ENCODE measurements around the gene TNIP1. TPM values are rescaled to one million over a fixed set of nuclear protein-coding genes. Genes with fewer than 3 reads are reported as not detected.
A peak's percentile ranks its signal among the peaks of the same experiment; 100 is the strongest.

TNIP1 gene
- polyA plus RNA-seq, 1 experiment, result 42.6 TPM

DNA sequence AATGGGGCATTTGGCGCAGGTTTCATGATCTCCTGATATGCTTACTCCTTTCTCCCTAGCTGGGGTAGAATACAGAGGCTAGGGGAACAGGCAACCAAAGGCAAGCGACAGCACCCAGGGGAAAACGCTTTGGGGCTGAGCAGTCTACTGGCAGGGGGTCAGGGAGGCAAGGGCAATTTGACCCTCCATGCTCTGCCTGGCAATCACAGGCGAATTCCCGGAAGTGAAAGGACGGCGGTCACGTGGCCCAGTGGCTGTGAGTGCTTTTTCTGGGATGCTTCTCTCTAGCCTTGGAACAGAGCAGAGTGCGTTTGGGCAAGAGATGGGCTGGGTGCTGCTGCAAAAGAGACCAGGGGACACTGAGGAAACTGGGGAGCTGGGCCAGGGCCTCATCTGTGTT lies 54.7 kb downstream of the TNIP1 start:
- no peaks in the 10 kb centered on the region for H3K9me3 ChIP-seq (ENCODE audit: control insufficient read depth, insufficient read depth, low read length)
- CTCF ChIA-PET, result interaction anchor here (0.7 to 1.2 kb wide), 4 partner anchors 22 to 225 kb away, joined by 3 to 5 read pairs (median 4); no protein-coding TSS in a partner anchor
- H3K27me3 ChIP-seq (ENCODE audit: control insufficient read depth, insufficient read depth, low read length), result no peaks in the 10 kb centered on the region
- H3K27ac ChIP-seq (ENCODE audit: low read depth, low read length), result no peak overlapping the region
- TF ChIP-seq, protein P1, sequence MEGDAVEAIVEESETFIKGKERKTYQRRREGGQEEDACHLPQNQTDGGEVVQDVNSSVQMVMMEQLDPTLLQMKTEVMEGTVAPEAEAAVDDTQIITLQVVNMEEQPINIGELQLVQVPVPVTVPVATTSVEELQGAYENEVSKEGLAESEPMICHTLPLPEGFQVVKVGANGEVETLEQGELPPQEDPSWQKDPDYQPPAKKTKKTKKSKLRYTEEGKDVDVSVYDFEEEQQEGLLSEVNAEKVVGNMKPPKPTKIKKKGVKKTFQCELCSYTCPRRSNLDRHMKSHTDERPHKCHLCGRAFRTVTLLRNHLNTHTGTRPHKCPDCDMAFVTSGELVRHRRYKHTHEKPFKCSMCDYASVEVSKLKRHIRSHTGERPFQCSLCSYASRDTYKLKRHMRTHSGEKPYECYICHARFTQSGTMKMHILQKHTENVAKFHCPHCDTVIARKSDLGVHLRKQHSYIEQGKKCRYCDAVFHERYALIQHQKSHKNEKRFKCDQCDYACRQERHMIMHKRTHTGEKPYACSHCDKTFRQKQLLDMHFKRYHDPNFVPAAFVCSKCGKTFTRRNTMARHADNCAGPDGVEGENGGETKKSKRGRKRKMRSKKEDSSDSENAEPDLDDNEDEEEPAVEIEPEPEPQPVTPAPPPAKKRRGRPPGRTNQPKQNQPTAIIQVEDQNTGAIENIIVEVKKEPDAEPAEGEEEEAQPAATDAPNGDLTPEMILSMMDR (IDR thresholded peaks at IDR 0.05; ENCODE audit: low read depth, low read length), result no peak
- DNase-seq (ENCODE audit: low read depth, low spot score), result no peak
- H3K4me3 ChIP-seq (ENCODE audit: low read depth, low read length), result no peak overlapping the region
- POLR2A ChIA-PET, result no interaction called here

DNA sequence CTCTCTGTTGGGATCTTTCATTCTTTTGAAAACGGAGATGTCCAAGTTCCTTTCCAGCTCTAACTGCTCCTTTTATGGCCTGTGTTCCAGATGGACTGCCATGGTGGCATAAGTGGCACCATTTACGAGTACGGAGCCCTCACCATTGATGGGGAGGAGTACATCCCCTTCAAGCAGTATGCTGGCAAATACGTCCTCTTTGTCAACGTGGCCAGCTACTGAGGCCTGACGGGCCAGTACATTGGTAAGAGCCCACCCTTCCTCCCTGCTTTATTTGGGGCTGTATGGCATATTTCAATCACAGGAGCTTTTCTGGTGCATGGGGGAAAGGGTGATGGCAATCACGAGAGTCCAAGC lies 55.6 kb downstream of the TNIP1 start:
- Histone ChIP-seq H3K27ac (ENCODE audit: low read depth, low read length) (no peak overlapping the region), H3K9me3 (ENCODE audit: control insufficient read depth, insufficient read depth, low read length) (peaks cover 6% of the 10 kb centered on the region; the same call in 1 of the 2 replicates), H3K27me3 (ENCODE audit: control insufficient read depth, insufficient read depth, low read length) (peaks cover 5% of the 10 kb centered on the region), H3K4me3 (ENCODE audit: low read depth, low read length) (no peak overlapping the region)
- no peak for DNase-seq (ENCODE audit: low read depth, low spot score)
- CTCF ChIA-PET, result interaction anchor here (0.7 to 1.2 kb wide), 4 partner anchors 23 to 224 kb away, joined by 3 to 5 read pairs (median 4); no protein-coding TSS in a partner anchor
- POLR2A ChIA-PET, result no interaction called here
- TF ChIP-seq, protein P1 (IDR thresholded peaks at IDR 0.05; ENCODE audit: low read depth, low read length), result no peak

DNA sequence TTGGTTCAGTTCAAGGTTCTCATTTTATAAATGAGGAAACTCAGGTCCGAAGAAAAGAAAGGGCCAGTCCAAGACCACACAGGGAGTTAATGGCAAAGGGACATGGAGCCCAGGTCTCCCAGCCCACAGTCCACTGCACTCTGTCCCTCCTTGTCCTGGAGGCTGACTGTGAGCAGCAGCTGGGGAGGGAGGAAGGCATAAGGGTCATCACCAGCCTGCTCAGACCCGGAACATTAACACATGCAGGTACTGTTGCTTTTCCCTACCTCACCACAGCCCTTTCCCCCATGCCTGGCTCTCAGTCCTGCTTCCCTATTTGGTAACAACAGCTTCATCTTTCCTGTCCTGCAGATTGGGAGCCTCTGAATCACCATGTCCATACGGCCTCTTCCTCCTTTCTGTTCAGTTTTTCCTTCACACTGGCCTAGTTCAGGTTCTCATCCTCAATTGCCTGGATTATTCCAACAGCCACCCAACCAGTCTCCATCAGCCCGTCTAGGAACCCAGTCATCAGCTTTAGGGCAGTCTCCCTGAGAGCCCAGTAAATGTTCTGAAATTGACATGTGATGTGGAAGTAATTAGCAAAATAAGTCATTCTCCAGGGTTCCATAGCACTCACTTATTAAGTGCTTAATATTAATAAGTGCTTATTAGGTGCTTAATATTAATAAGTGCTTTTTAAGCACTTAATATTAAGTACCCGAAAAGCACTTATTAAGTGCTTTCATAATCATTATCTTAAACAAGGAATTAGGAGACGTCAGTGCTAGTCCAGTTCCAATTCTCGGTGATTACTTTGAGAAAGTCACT lies 56.2 kb downstream of the TNIP1 start:
- TF ChIP-seq, protein P1 (IDR thresholded peaks at IDR 0.05; ENCODE audit: low read depth, low read length), result no peak
- CTCF ChIA-PET, result interaction anchor here (1.0 to 1.2 kb wide), 3 partner anchors 23 to 90 kb away, joined by 3 to 5 read pairs (median 4); no protein-coding TSS in a partner anchor
- Histone ChIP-seq H3K27ac (ENCODE audit: low read depth, low read length) (no peak overlapping the region), H3K4me3 (ENCODE audit: low read depth, low read length) (no peak overlapping the region), H3K9me3 (ENCODE audit: control insufficient read depth, insufficient read depth, low read length) (peaks cover 6% of the 10 kb centered on the region; the same call in 1 of the 2 replicates), H3K27me3 (ENCODE audit: control insufficient read depth, insufficient read depth, low read length) (peaks cover 7% of the 10 kb centered on the region)
- no peak for DNase-seq (ENCODE audit: low read depth, low spot score)
- POLR2A ChIA-PET, result no interaction called here

DNA sequence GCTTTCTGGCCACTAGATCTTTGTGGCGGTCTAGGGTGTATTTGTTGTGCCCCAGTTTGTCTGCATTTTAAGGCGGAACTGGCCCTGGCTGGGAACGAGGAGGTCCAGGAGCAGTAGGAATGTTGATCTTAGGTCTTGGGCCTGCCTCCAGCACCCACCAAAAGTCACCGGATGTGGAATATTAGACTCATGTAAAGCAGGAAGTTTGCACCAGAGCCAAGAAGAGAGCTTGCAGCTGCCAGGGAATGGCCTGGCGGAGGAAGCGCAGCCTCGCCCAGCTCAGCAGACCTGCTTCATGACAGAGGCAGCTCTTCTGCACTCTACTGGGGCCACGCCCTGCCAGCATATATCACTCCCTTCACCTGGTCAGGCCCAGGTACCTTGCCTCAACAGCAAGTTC lies 57.2 kb downstream of the TNIP1 start:
- DNase-seq (ENCODE audit: low read depth, low spot score), result no peak
- TF ChIP-seq, protein P1 (IDR thresholded peaks at IDR 0.05; ENCODE audit: low read depth, low read length), result no peak
- H3K27ac ChIP-seq (ENCODE audit: low read depth, low read length), result no peak overlapping the region
- CTCF ChIA-PET, result no interaction called here
- H3K27me3 ChIP-seq (ENCODE audit: control insufficient read depth, insufficient read depth, low read length), result peaks cover 10% of the 10 kb centered on the region
- H3K9me3 ChIP-seq (ENCODE audit: control insufficient read depth, insufficient read depth, low read length), result peaks cover 6% of the 10 kb centered on the region; the same call in 1 of the 2 replicates
- POLR2A ChIA-PET, result no interaction called here
- H3K4me3 ChIP-seq (ENCODE audit: low read depth, low read length), result no peak overlapping the region

DNA sequence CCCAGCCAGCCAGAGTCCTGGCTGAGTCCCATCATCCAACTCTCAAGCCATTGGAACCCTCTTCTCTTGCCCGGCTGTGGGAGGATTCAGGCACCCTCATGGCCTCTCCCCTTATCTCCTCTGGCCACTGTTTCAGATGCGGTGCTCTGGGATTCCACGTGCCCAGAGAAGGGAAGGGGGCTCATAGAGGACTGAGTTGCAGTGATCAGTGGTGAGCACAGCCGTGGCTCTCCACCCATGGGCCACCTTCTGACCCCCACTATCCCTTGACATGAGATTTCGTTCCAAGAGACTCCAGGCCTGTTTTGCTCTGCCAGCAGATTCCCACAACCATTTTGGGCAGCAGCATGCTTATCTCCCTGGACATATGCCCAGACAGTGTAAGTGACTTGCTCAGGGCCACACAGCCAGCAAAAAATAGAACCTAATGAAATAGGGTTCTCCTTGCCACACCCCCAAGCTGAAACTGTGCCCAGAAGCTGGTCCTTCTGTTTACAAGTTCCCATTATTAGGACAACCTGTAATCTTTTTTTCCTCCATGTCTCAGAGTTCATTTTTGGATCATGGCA lies 57.7 kb downstream of the TNIP1 start:
- Histone ChIP-seq H3K4me3 (ENCODE audit: low read depth, low read length) (no peak overlapping the region), H3K27me3 (ENCODE audit: control insufficient read depth, insufficient read depth, low read length) (peaks cover 10% of the 10 kb centered on the region), H3K9me3 (ENCODE audit: control insufficient read depth, insufficient read depth, low read length) (peaks cover 6% of the 10 kb centered on the region; the same call in 1 of the 2 replicates), H3K27ac (ENCODE audit: low read depth, low read length) (peak overlapping the region; percentile 2)
- ChIA-PET POLR2A (no interaction called here), CTCF (no interaction called here)
- TF ChIP-seq, protein P1 (IDR thresholded peaks at IDR 0.05; ENCODE audit: low read depth, low read length), result no peak
- DNase-seq (ENCODE audit: low read depth, low spot score), result no peak

Data from AG04450 (cell line).